ENCODE results near the gene USP32.
A peak's percentile ranks its signal among the peaks of the same experiment; 100 is the strongest.
"Not testable (repeated sequence)": the region's sequence is repeated elsewhere in the genome, so short reads cannot be mapped to it uniquely, and the experiment has no call there.

The USP32 gene

DNA sequence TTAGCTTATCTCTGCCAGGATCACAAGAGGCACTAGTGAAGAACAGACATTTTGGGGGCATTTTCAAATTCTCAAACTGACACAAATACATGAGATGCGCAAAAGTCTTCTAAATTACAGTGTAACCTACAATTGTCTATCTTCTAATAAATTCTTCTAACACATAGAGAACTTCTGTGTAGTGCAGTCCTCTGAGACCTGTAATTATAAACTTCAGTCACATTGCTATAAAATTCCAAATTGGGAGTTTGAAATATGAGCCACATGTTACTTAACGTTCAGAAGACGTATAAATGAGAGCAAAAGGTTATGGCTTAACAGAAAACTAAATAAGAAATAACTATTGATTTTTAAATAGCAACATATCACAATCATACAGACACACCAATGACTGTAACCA lies 12.5 kb downstream of the USP32 start:
- DNase-seq; ATAC-seq (replicated peaks); H3K36me3 Mint-ChIP-seq (ENCODE audit: insufficient read depth); H3K4me3 Mint-ChIP-seq; H3K27ac Mint-ChIP-seq; H3K27me3 Mint-ChIP-seq; H3K9me3 Mint-ChIP-seq: not testable (repeated sequence)
- peaks cover 11 to 13% of the 10 kb centered on the region in 2 donors for H3K4me1 Mint-ChIP-seq (ENCODE audit: low read depth in 2 of 2)

DNA sequence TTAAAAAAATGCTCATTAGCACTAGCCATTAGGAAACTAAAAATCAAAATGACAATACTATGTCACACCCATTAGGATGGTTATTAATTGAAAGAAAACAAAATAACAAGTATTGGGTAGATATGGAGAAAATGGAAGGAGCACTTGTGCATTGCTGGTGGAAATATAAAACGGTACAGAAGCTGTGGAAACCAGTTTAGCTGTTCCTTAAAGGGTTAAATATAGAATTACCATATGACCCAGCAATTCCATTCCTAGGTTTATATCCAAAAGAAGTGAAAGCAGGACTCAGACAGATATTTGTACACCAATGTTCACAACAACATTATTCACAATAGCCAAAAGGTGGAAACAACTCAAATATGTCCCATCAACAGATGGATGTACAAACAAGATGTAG lies 13.7 kb downstream of the USP32 start:
- not testable (repeated sequence) for DNase-seq; H3K4me1 Mint-ChIP-seq (ENCODE audit: low read depth in 2 of 2); H3K27ac Mint-ChIP-seq; ATAC-seq (replicated peaks); H3K27me3 Mint-ChIP-seq; H3K4me3 Mint-ChIP-seq; H3K9me3 Mint-ChIP-seq; H3K36me3 Mint-ChIP-seq (ENCODE audit: insufficient read depth)

DNA sequence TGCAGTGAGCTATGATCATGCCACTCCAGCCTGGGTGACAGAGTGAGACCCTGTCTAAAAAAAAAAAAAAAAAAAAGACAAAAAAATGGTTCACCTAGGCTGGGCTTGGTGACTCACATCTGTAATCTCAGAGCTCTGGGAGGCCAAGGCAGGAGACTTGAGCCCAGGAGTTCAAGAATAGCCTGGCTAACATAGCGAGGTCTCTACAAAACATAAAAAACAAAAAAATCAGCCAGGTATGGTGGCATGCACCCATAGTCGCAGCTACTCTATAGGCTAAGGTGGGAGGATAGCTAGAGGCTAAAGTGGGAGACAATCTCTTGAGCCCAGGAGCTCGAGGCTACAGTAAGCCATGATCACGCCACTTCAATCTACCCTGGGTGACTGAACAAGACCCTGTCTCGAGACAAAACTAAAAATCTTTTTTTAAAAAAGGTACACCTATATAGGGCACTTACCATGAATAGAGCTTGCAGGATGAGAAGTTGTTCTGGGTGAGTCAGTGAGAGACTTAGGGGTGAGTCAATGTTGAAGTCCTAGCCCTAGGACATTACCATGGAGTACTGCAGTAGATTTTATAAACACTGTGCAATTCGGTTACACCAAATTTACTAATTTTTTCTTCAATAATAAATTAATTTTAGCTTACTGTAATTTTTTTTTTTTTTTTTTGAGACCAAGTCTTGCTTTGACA lies 19.0 kb downstream of the USP32 start:
- Mint-ChIP-seq H3K27me3 (no peaks in the 10 kb centered on the region), H3K4me3 (no peak overlapping the region), H3K9me3 (no peaks in the 10 kb centered on the region), H3K27ac (peak overlapping the region in 1 of 2 donors; percentile 86), H3K36me3 (ENCODE audit: insufficient read depth) (peaks cover 4% of the 10 kb centered on the region), H3K4me1 (ENCODE audit: low read depth in 2 of 2) (peaks cover 8 to 14% of the 10 kb centered on the region in 2 donors)
- ATAC-seq (replicated peaks), result no peak
- no peak for DNase-seq

DNA sequence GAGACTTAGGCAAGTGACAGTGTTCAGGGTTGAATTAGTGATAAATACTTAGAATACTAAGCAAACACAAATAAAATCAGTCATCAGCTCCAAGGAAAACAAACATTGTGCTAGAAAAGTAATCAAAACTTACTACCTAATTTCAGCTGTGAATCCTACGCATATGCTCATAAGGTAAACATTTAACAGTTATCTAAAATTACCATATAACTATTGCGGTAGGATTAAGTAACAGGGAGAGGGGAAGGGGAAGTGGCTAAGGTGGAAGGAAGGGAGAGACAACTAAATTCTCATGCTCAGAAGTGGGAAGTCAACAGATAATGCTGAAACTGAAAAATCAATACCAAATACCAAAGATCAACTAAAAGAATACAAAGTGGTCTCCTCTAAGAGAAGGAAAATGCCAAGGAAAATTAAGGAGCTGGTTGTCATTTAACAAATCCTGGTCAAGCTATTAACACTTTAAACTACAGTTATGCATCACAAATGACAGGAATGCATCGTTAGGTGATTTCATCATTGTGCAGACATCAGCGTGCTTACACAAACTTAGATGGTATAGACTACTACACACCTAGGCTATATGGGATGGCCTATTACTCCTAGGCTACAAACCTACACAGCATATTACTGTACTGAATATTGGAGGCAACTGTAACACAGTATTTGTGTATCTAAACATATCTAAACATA lies 20.0 kb downstream of the USP32 start:
- peaks cover 4% of the 10 kb centered on the region for H3K36me3 Mint-ChIP-seq (ENCODE audit: insufficient read depth)
- ATAC-seq (replicated peaks) (no peak), DNase-seq (no peak)
- no peaks in the 10 kb centered on the region for H3K9me3 Mint-ChIP-seq
- peak overlapping the region in 1 of 2 donors; percentile 33 for H3K4me3 Mint-ChIP-seq
- peak overlapping the region; percentile 49 to 86 for H3K27ac Mint-ChIP-seq
- peaks cover 10 to 17% of the 10 kb centered on the region in 2 donors for H3K4me1 Mint-ChIP-seq (ENCODE audit: low read depth in 2 of 2)
- no peaks in the 10 kb centered on the region for H3K27me3 Mint-ChIP-seq

DNA sequence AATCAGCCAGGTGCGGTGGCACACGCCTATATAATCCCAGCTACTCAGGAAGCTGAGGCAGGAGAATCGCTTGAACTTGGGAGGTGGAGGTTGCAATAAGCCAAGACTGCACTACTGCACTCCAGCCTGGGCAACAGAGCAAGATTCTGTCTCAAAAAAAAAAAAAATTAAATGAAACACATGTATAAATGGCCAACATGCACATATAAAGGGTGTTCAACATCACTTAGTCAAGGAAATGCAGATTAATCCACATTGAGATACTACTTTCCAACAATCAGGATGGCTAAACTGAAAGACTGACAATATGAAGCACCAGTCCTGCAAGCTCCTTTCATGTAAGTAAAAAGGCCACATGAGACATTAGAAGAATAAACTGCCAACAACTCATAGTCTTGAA lies 20.5 kb downstream of the USP32 start:
- peak overlapping the region in 1 of 2 donors; percentile 33 for H3K4me3 Mint-ChIP-seq

DNA sequence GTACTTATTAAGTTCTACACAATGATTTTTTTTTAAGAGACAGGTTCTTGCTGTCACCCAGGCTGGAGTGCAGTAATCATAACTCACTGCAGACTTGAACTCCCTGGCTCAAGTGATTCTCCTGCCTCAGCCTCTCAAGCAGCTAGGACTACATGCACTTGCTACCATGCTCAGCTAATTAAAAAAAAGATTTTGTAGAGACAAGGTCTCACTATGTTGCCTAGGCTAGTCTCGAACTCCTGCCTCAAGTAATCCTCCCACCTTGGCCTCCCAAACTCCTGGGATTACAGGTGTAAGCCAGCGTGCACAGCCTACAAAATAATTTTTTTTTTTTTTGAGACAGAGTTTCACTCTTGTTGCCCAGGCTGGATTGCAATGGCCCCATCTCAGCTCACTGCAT lies 22.2 kb downstream of the USP32 start:
- H3K36me3 Mint-ChIP-seq (ENCODE audit: insufficient read depth), result no peaks in the 10 kb centered on the region
- DNase-seq, result no peak
- peaks cover 10 to 17% of the 10 kb centered on the region in 2 donors for H3K4me1 Mint-ChIP-seq (ENCODE audit: low read depth in 2 of 2)
- no peaks in the 10 kb centered on the region for H3K27me3 Mint-ChIP-seq
- no peak overlapping the region for H3K4me3 Mint-ChIP-seq
- no peaks in the 10 kb centered on the region for H3K9me3 Mint-ChIP-seq
- no peak overlapping the region for H3K27ac Mint-ChIP-seq
- no peak for ATAC-seq (replicated peaks)

More for the DNA sequence above, 20.5 kb downstream of the USP32 start:
- ATAC-seq (replicated peaks) (no peak), DNase-seq (no peak)
- peak overlapping the region; percentile 49 to 86 for H3K27ac Mint-ChIP-seq
- H3K27me3 Mint-ChIP-seq, result no peaks in the 10 kb centered on the region
- peaks cover 10 to 17% of the 10 kb centered on the region in 2 donors for H3K4me1 Mint-ChIP-seq (ENCODE audit: low read depth in 2 of 2)
- no peaks in the 10 kb centered on the region for H3K9me3 Mint-ChIP-seq
- H3K36me3 Mint-ChIP-seq (ENCODE audit: insufficient read depth), result peaks cover under 1% of the 10 kb centered on the region

DNA sequence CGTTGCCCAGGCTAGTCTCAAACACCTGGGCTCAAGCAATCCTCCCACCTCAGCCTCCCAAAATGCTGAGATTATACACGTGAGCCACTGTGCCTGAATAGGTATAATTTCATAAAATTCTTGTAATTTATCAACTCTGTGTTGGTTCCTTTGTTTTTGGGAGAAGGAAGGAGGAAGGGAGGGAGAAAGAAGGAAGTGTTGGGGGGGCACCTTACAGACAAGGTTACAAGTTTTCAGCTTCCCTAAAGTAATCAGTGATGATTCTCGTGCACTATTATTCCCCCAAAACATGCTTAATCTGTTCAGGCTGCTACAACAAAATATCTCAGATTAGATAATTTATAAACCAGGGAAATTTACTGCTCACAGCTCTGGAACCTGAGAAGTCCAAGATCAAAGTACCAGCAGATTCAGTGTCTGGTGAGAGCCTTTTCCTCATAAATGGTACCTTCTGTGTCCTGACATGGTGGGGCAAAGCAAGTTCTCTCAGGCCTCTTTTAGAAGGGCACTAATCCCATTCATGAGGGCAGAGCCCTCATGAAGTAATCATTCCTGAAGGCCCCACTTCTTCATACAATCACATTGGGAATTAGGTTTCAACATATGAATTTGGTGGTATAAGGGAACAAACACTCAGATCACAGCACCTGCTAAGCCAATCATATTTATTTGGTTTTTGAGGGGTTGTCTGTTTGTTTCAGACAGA lies 28.1 kb downstream of the USP32 start:
- no peak overlapping the region for H3K27ac Mint-ChIP-seq
- no peaks in the 10 kb centered on the region for H3K27me3 Mint-ChIP-seq
- no peak for ATAC-seq (replicated peaks)
- H3K36me3 Mint-ChIP-seq (ENCODE audit: insufficient read depth), result no peaks in the 10 kb centered on the region
- H3K9me3 Mint-ChIP-seq, result no peaks in the 10 kb centered on the region
- H3K4me1 Mint-ChIP-seq (ENCODE audit: low read depth in 2 of 2), result peaks cover 2 to 16% of the 10 kb centered on the region in 2 donors
- no peak overlapping the region for H3K4me3 Mint-ChIP-seq
- no peak for DNase-seq

DNA sequence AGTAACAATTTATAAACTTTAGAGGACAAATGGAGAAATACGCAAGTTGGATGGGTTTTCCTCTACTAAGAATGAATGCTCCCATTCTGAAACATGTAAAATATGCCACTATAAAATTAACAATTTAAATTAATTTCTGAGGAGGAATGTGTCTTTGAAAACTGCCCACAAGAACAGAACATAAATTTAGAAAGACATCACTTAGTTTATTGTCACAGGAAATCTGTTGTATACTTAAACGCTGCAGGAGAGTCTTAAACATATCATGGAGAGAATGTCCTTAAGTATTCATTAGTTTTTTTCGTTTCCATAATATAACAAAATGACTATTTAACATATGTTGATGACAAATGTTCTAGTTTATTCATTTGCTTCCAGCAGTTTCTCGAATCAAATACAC lies 29.6 kb downstream of the USP32 start:
- Mint-ChIP-seq H3K4me1 (ENCODE audit: low read depth in 2 of 2) (peaks cover 5 to 9% of the 10 kb centered on the region in 2 donors), H3K36me3 (ENCODE audit: insufficient read depth) (no peaks in the 10 kb centered on the region), H3K27me3 (no peaks in the 10 kb centered on the region), H3K27ac (no peak overlapping the region), H3K9me3 (no peaks in the 10 kb centered on the region), H3K4me3 (no peak overlapping the region)
- ATAC-seq (replicated peaks) (no peak), DNase-seq (no peak)

DNA sequence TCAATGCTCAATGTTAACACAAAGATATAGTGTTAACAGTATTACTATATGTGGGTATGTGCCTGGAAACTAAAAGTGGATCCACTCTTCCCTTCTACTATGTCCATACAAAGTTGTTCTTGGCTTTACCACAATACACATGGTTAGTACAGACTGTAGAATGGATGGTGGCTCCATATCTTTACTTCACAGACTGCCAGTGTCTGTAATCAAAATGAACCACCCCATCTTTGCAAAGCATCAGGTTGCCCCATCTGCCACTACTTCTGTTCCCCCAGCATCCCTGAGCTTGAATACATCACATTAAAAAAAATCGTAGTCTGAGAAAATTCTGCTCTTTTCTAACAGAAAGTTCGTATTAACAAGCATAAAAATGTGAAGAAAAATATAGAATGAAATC lies 30.0 kb downstream of the USP32 start:
- no peak overlapping the region for H3K4me3 Mint-ChIP-seq
- H3K36me3 Mint-ChIP-seq (ENCODE audit: insufficient read depth), result no peaks in the 10 kb centered on the region
- H3K27ac Mint-ChIP-seq, result no peak overlapping the region
- H3K4me1 Mint-ChIP-seq (ENCODE audit: low read depth in 2 of 2), result peaks cover 4 to 11% of the 10 kb centered on the region in 2 donors
- H3K9me3 Mint-ChIP-seq, result no peaks in the 10 kb centered on the region
- DNase-seq (no peak), ATAC-seq (replicated peaks) (no peak)
- H3K27me3 Mint-ChIP-seq, result no peaks in the 10 kb centered on the region

DNA sequence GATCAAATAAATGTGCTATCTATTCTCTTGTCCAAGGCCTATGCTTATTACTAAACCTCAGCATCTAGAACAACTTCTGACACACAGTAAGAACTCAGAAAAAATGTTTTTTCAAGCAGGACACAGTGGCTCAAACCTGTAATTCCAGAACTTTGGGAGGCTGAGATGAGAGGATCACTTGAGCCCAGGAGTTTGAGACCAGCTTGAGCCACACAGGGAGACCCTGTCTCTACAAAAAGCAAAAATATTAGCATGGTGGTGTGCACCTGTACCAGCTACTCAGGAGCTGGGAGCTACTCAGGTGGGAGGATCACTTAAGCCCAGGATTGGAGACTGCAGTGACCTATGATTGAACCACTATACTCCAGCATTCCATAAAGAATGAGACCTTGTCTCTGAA lies 32.5 kb downstream of the USP32 start:
- Mint-ChIP-seq H3K9me3 (no peaks in the 10 kb centered on the region), H3K27me3 (no peaks in the 10 kb centered on the region)

DNA sequence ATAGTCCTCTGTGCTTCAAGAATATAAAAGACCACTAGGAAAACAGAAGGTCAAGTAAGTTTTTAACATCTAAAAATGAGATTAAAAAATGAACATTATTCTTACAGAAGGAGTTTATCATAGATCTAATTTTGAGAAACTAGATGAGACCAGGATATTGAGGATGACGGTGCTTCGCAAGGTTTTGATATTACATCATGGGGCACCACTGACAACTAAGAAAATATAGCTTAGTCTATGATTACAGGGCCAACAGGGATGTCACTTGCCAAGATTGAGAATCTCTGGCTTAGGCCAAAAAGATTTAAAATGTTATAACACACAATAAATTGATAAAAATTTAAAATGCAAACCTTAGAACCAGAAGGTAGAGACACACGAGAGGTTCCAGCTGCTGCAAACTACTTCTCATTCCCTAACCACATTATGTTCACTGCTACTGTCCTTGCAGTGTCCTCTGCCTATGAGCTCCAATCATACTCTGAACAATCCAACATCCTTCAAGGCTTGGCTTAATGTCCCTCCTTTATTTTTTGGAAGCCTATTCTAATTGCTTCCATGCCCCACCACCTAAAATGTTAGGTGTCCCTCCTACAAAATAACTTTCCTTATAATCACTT lies 33.2 kb downstream of the USP32 start:
- no peaks in the 10 kb centered on the region for H3K27me3 Mint-ChIP-seq
- peaks cover 17 to 33% of the 10 kb centered on the region in 2 donors for H3K4me1 Mint-ChIP-seq (ENCODE audit: low read depth in 2 of 2)
- peak overlapping the region; percentile 4 to 57 for H3K27ac Mint-ChIP-seq
- DNase-seq (no peak), ATAC-seq (replicated peaks) (no peak)
- no peaks in the 10 kb centered on the region for H3K36me3 Mint-ChIP-seq (ENCODE audit: insufficient read depth)
- no peaks in the 10 kb centered on the region for H3K9me3 Mint-ChIP-seq
- H3K4me3 Mint-ChIP-seq, result no peak overlapping the region

More for the DNA sequence above, 32.5 kb downstream of the USP32 start:
- Mint-ChIP-seq H3K36me3 (ENCODE audit: insufficient read depth) (no peaks in the 10 kb centered on the region), H3K4me3 (no peak overlapping the region), H3K4me1 (ENCODE audit: low read depth in 2 of 2) (peaks cover 17 to 33% of the 10 kb centered on the region in 2 donors), H3K27ac (peak overlapping the region; percentile 4 to 57)
- ATAC-seq (replicated peaks), result no peak
- no peak for DNase-seq

DNA sequence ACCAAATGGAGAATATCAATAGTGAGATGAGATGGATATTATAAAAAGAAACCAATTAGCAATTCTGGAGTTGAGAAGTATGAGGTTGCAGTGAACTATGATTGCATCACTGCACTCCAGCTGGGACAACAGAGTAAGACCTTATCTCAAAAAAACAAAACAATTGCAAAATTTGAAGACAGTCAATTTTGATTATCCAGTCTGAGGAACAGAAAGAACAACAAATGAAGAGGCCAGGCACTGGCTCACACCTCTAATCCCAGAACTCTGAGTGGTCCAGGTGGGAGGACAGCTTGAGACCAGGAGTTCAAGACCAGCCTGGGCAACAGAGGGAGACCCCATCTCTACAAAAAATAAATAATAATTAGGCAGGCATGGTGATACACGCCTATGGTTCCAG lies 35.0 kb downstream of the USP32 start:
- H3K27me3 Mint-ChIP-seq, result no peaks in the 10 kb centered on the region
- ATAC-seq (replicated peaks) (no peak), DNase-seq (no peak)
- H3K4me3 Mint-ChIP-seq, result no peak overlapping the region
- H3K9me3 Mint-ChIP-seq, result no peaks in the 10 kb centered on the region
- H3K36me3 Mint-ChIP-seq (ENCODE audit: insufficient read depth), result no peaks in the 10 kb centered on the region
- H3K4me1 Mint-ChIP-seq (ENCODE audit: low read depth in 2 of 2), result peaks cover 22 to 40% of the 10 kb centered on the region in 2 donors
- no peak overlapping the region for H3K27ac Mint-ChIP-seq
